Mammary epithelial cell (primary cell): ENCODE results near the gene ABHD13.

Experiments used
- CTCF ChIP-seq, 2 donors: IDR thresholded peaks in 1 of 2; conservative IDR thresholded peaks in 1 of 2; 2 replicates each; pipeline ENCODE4 v1.5.1; 2011 to 2012; ENCODE audit warnings: inconsistent platforms in 2 of 2, low read length in 2 of 2, mild to moderate bottlenecking in 2 of 2, control low read depth in 1 of 2, low read depth in 1 of 2; ENCODE audit not compliant: insufficient read depth in 1 of 2; ENCODE audit errors: extremely low read depth in 1 of 2
- EZH2 ChIP-seq: IDR thresholded peaks from 2 replicates; pipeline ENCODE4 v1.6.1; 2012; ENCODE audit warnings: low read length, inconsistent platforms, borderline replicate concordance

- TF ChIP-seq EZH2 (no peak), CTCF (conservative IDR thresholded peaks at IDR 0.05 in 1 of 2, IDR thresholded peaks at IDR 0.05 in 1 of 2; ENCODE audit: extremely low read depth in 1 of 2, insufficient read depth in 1 of 2, low read depth in 1 of 2, low read length in 2 of 2) (no peak)
These were observed 22.3 kb upstream of the ABHD13 start for GRCh38 chr13:108195861-108196260.
